Glutamatergic neuron (in vitro differentiated cells): ENCODE measurements around the gene RIMS4. TPM values are rescaled to one million over a fixed set of nuclear protein-coding genes. Genes with fewer than 3 reads are reported as not detected.

ENCODE experiments used
- DNase-seq: peaks from one replicate; pipeline ENCODE4 v3.0.0; 2022
- H3K27ac Mint-ChIP-seq: one replicate; pipeline ENCODE4 v1.8.0; 2020; ENCODE audit warnings: mild to moderate bottlenecking, mixed read lengths, inconsistent platforms; ENCODE audit not compliant: unreplicated experiment
- H3K27me3 Mint-ChIP-seq: one replicate; pipeline ENCODE4 v1.8.0; 2020; ENCODE audit warnings: mild to moderate bottlenecking, moderate library complexity, mixed read lengths, inconsistent platforms; ENCODE audit not compliant: unreplicated experiment
- H3K36me3 Mint-ChIP-seq: one replicate; pipeline ENCODE4 v1.8.0; 2020; ENCODE audit warnings: mild to moderate bottlenecking, mixed read lengths, inconsistent platforms; ENCODE audit not compliant: unreplicated experiment
- H3K4me1 Mint-ChIP-seq: one replicate; pipeline ENCODE4 v1.8.0; 2020; ENCODE audit warnings: mild to moderate bottlenecking, low read depth, mixed read lengths, inconsistent platforms; ENCODE audit not compliant: unreplicated experiment
- H3K4me3 Mint-ChIP-seq: one replicate; pipeline ENCODE4 v1.8.0; 2020; ENCODE audit warnings: mild to moderate bottlenecking, mixed read lengths, inconsistent platforms; ENCODE audit not compliant: unreplicated experiment
- H3K9me3 Mint-ChIP-seq: one replicate; pipeline ENCODE4 v1.8.0; 2020; ENCODE audit warnings: mild to moderate bottlenecking, moderate library complexity, mixed read lengths, inconsistent platforms; ENCODE audit not compliant: unreplicated experiment
- total RNA-seq: library from RNA; stranded (reverse); fragmentation: NEBNext Ultra II Directional; extraction: Animal tissue kit (Norgen Biotek cat#: 25700); gene quantifications from one replicate; pipeline ENCODE4 v1.2.1, GENCODE V29; 2021; ENCODE audit not compliant: unreplicated experiment
- TF ChIP-seq, protein P1 (sequence below): fragments of 200-600 bp; sonication (generic); IDR thresholded peaks from one replicate; pipeline ENCODE4 v1.5.0; 2021; ENCODE audit not compliant: partially characterized antibody, unreplicated experiment

Gene RIMS4
- total RNA-seq, 1 donor from 2014 or later, result 96.1 TPM

DNA sequence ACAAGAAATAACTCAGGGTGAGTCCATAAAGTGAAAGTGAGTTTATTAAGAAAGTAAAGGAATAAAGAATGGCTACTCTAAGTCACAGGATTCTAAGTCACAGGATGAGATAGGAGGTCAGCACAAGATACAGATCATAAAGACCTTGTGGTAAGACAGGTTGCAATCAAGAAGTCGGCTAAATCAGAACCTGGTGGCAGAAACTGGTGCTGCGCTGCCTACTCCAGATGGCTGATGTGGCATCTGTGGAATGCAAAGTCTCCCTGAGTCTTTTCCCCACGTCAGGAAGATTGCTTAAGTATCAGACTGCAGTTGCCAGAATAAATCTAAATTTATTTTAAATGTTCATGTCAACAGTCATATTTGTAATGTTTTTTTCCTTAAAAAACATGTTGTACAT is 75.4 kb downstream of the RIMS4 start:
- peaks cover 5% of the 10 kb centered on the region for H3K9me3 Mint-ChIP-seq
- peaks cover 23% of the 10 kb centered on the region for H3K4me1 Mint-ChIP-seq
- H3K36me3 Mint-ChIP-seq, result no peaks in the 10 kb centered on the region
- no peak for DNase-seq
- H3K4me3 Mint-ChIP-seq, result no peak overlapping the region
- no peak overlapping the region for H3K27ac Mint-ChIP-seq
- TF ChIP-seq, protein P1, sequence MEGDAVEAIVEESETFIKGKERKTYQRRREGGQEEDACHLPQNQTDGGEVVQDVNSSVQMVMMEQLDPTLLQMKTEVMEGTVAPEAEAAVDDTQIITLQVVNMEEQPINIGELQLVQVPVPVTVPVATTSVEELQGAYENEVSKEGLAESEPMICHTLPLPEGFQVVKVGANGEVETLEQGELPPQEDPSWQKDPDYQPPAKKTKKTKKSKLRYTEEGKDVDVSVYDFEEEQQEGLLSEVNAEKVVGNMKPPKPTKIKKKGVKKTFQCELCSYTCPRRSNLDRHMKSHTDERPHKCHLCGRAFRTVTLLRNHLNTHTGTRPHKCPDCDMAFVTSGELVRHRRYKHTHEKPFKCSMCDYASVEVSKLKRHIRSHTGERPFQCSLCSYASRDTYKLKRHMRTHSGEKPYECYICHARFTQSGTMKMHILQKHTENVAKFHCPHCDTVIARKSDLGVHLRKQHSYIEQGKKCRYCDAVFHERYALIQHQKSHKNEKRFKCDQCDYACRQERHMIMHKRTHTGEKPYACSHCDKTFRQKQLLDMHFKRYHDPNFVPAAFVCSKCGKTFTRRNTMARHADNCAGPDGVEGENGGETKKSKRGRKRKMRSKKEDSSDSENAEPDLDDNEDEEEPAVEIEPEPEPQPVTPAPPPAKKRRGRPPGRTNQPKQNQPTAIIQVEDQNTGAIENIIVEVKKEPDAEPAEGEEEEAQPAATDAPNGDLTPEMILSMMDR, result peak; percentile 40
- peaks cover 10% of the 10 kb centered on the region for H3K27me3 Mint-ChIP-seq

DNA sequence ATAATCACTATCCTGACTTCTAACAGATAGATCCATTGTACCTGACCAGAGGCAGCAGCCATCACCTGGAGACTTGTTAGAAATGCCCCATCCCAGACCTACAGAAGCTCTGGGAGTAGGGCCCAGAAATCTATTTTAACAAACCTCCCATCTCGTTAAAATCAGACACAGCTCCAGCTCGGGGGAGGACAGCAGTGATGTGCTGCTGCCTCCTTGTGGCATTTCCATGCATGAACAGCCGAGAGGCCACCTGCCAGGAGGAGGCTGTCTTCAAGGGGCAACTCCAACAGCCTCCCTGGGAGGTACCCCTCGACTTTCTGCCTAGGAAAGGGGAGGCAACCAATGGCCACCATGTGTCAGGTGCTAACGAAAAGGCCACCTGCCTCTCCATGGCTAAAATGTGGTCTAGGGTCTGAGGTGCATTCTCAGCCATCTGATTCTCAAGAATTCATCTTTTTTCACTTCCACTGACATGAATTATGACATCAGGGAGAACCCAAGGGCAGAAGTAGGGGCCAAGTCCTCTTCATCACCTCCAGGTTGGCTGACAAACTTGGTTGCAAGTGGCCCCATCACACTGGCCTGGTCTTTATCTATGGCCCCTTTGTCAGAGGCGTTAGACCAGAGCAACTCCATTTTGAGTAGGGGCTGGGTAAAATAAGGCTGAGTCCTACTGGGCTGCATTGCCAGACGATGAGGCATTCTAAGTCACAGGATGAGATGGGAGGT is 76.8 kb downstream of the RIMS4 start:
- peak; percentile 82 for DNase-seq
- TF ChIP-seq, protein P1, result peak; percentile 78
- H3K4me3 Mint-ChIP-seq, result no peak overlapping the region
- peaks cover 6% of the 10 kb centered on the region for H3K27me3 Mint-ChIP-seq
- H3K9me3 Mint-ChIP-seq, result peaks cover 5% of the 10 kb centered on the region
- H3K36me3 Mint-ChIP-seq, result no peaks in the 10 kb centered on the region
- peaks cover 16% of the 10 kb centered on the region for H3K4me1 Mint-ChIP-seq
- H3K27ac Mint-ChIP-seq, result peak overlapping the region; percentile 46

DNA sequence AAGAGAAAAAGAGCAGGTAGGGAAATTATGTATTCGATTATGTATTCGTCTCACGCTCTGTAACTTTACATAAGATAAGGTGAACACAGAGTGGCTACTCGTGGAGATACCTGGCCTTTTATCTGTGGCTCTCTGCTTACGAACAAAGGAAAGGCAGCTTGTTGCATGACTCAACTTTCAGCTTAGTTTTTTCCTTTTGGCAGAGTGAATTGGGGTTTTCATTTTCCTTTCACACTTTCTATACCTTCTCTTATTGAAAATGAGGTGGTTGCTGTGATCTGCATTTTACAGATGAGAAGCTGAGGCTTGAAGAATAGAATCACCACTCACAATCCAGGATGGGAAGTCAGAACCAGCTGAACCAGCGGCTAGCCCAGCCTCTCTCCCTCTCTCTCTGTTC is 78.0 kb downstream of the RIMS4 start:
- H3K27ac Mint-ChIP-seq, result peak overlapping the region; percentile 5

DNA sequence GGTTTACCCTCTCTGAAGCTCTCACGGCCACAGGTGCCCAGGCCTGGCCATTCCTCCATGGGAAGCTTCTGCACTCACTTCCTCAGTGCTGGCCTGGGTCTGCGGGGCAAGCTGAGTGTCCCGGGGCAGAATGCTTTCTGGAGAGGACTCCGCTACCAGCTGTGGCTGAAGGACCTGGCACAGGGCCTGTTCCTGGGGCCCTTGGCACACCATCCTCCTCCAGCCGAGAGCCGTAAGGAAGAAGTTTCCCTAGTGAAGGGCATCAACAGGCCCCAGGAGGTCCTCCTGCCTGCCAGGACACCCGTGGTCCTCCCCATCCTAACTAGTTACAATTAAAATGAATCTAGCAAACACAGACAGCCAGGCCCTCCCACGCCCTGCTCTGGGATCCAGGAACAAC is 78.7 kb downstream of the RIMS4 start:
- Mint-ChIP-seq H3K27me3 (peaks cover 6% of the 10 kb centered on the region), H3K36me3 (no peaks in the 10 kb centered on the region), H3K9me3 (peaks cover 4% of the 10 kb centered on the region), H3K27ac (no peak overlapping the region), H3K4me3 (no peak overlapping the region), H3K4me1 (peaks cover 18% of the 10 kb centered on the region)
- DNase-seq, result no peak
- TF ChIP-seq, protein P1, result no peak

More for the DNA sequence above, 78.0 kb downstream of the RIMS4 start:
- no peak for DNase-seq
- peaks cover 6% of the 10 kb centered on the region for H3K27me3 Mint-ChIP-seq
- no peak overlapping the region for H3K4me3 Mint-ChIP-seq
- TF ChIP-seq, protein P1, result no peak
- no peaks in the 10 kb centered on the region for H3K36me3 Mint-ChIP-seq
- H3K4me1 Mint-ChIP-seq, result peaks cover 18% of the 10 kb centered on the region
- peaks cover 4% of the 10 kb centered on the region for H3K9me3 Mint-ChIP-seq

DNA sequence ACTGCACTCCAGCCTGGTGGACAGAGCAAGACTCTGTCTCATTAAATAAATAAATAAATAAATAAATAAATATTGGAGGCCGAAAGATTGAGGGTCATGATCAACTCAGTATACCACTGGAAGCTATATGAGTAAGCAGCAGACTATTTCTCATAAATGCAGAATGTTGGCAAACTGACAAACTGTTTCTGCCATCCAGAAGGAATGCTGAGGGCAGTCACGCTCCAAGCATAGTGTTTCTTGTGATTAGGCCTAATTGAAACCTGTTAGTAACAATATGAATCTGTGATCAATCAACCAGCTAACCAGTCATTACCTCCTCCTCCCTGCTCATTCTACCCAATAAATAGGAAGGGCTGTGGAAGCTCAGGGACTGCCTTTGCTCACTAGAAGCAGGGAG is 79.9 kb downstream of the RIMS4 start:
- H3K4me1 Mint-ChIP-seq, result peaks cover 10% of the 10 kb centered on the region
- no peak for DNase-seq
- H3K27me3 Mint-ChIP-seq, result peaks cover 6% of the 10 kb centered on the region
- peaks cover 2% of the 10 kb centered on the region for H3K9me3 Mint-ChIP-seq
- TF ChIP-seq, protein P1, result no peak
- no peak overlapping the region for H3K4me3 Mint-ChIP-seq
- no peaks in the 10 kb centered on the region for H3K36me3 Mint-ChIP-seq
- H3K27ac Mint-ChIP-seq, result no peak overlapping the region
